ENCODE measurements around the gene LEO1.

- TF ChIP-seq CTCF (IDR thresholded peaks at IDR 0.05; ENCODE audit: low read depth, low read length, poor library complexity, severe bottlenecking), result peak; percentile 63
- no peak for TF ChIP-seq EZH2phosphoT487 (IDR thresholded peaks at IDR 0.05; ENCODE audit: borderline replicate concordance, low read length)
Measured at GRCh38 chr15:51971375-51972133, at the start of gene LEO1.

Data from DOHH2 (cell line).